H9 (cell line): ENCODE results near the gene HORMAD2. TPM values are rescaled to one million over a fixed set of nuclear protein-coding genes. Genes with fewer than 3 reads are reported as not detected.

Experiments used
- DNase-seq: peaks from one replicate; pipeline ENCODE4 v3.0.0-alpha.2; 2017
- H2AFZ ChIP-seq: one replicate; pipeline ENCODE4 v1.6.1; 2013; ENCODE audit warnings: mild to moderate bottlenecking, low read length, control low read depth, moderate library complexity
- H2AK5ac ChIP-seq: 2 replicates; pipeline ENCODE4 v1.6.1; 2013; ENCODE audit warnings: low read length, control low read depth, mixed read lengths; ENCODE audit not compliant: insufficient read length
- H2BK120ac ChIP-seq: one replicate; pipeline ENCODE4 v1.6.1; 2013; ENCODE audit warnings: low read depth, mild to moderate bottlenecking, low read length, control low read depth, inconsistent platforms; ENCODE audit not compliant: poor library complexity, severe bottlenecking
- H2BK12ac ChIP-seq: 2 replicates; pipeline ENCODE4 v1.6.1; 2013; ENCODE audit warnings: low read length, control low read depth, mixed read lengths, low read depth; ENCODE audit not compliant: insufficient read length
- H2BK15ac ChIP-seq: 2 replicates; pipeline ENCODE4 v1.6.1; 2013; ENCODE audit warnings: low read depth, low read length, control low read depth
- H2BK20ac ChIP-seq: one replicate; pipeline ENCODE4 v1.6.1; 2013; ENCODE audit warnings: low read depth, mild to moderate bottlenecking, low read length, control low read depth, inconsistent platforms; ENCODE audit not compliant: poor library complexity, severe bottlenecking
- H2BK5ac ChIP-seq: 2 replicates; pipeline ENCODE4 v1.6.1; 2013; ENCODE audit warnings: low read length, control low read depth, mixed read lengths; ENCODE audit not compliant: insufficient read length
- H3K14ac ChIP-seq: 2 replicates; pipeline ENCODE4 v1.6.1; 2013; ENCODE audit warnings: low read length, control low read depth; ENCODE audit not compliant: insufficient read depth
- H3K18ac ChIP-seq: 2 replicates; pipeline ENCODE4 v1.6.1; 2013; ENCODE audit warnings: low read depth, mild to moderate bottlenecking, mixed read lengths, low read length, control low read depth; ENCODE audit not compliant: insufficient read length
- H3K23ac ChIP-seq: 2 replicates; pipeline ENCODE4 v1.6.1; 2013; ENCODE audit warnings: low read length, control low read depth, mixed read lengths, low read depth; ENCODE audit not compliant: insufficient read length
- H3K23me2 ChIP-seq: 2 replicates; pipeline ENCODE4 v1.6.1; 2013; ENCODE audit warnings: low read depth, mild to moderate bottlenecking, mixed read lengths, low read length, control low read depth; ENCODE audit not compliant: insufficient read length, poor library complexity, severe bottlenecking
- H3K27ac ChIP-seq: 2 replicates; pipeline ENCODE4 v1.5.1; 2013; ENCODE audit warnings: low read length, control low read depth, mixed read lengths, low read depth; ENCODE audit not compliant: insufficient read length
- H3K27me3 ChIP-seq: 2 replicates; pipeline ENCODE4 v1.6.1; 2013; ENCODE audit warnings: low read length, control low read depth, inconsistent platforms; ENCODE audit not compliant: insufficient read depth
- H3K4ac ChIP-seq: 2 replicates; pipeline ENCODE4 v1.6.1; 2013; ENCODE audit warnings: low read depth, mild to moderate bottlenecking, control low read depth, inconsistent platforms, low read length, moderate library complexity
- H3K4me1 ChIP-seq: 2 replicates; pipeline ENCODE4 v1.6.1; 2013; ENCODE audit warnings: low read length, control low read depth, inconsistent platforms; ENCODE audit not compliant: insufficient read depth
- H3K4me2 ChIP-seq: 2 replicates; pipeline ENCODE4 v1.6.1; 2013; ENCODE audit warnings: low read length, control low read depth, mixed read lengths; ENCODE audit not compliant: insufficient read length, insufficient read depth
- H3K56ac ChIP-seq: 2 replicates; pipeline ENCODE4 v1.6.1; 2013; ENCODE audit warnings: low read depth, mild to moderate bottlenecking, mixed read lengths, low read length, control low read depth; ENCODE audit not compliant: insufficient read length
- H3K79me1 ChIP-seq: 2 replicates; pipeline ENCODE4 v1.6.1; 2013; ENCODE audit warnings: low read depth, mild to moderate bottlenecking, moderate library complexity, low read length, control low read depth, inconsistent platforms; ENCODE audit not compliant: insufficient read depth, poor library complexity, severe bottlenecking
- H3K79me2 ChIP-seq: 2 replicates; pipeline ENCODE4 v1.6.1; 2013; ENCODE audit warnings: low read length, control low read depth, inconsistent platforms; ENCODE audit not compliant: insufficient read depth
- H3K9ac ChIP-seq: 2 replicates; pipeline ENCODE4 v1.6.1; 2013; ENCODE audit warnings: low read length, control low read depth, mixed read lengths; ENCODE audit not compliant: insufficient read length; ENCODE audit errors: extremely low read depth
- H3K9me3 ChIP-seq: one replicate; pipeline ENCODE4 v1.6.1; 2013; ENCODE audit warnings: low read depth, low read length, inconsistent platforms; ENCODE audit not compliant: control insufficient read depth
- H3T11ph ChIP-seq: one replicate; pipeline ENCODE4 v1.6.1; 2013; ENCODE audit warnings: mild to moderate bottlenecking, low read length, control low read depth, inconsistent platforms
- H4K20me1 ChIP-seq: one replicate; pipeline ENCODE4 v1.6.1; 2013; ENCODE audit not compliant: control insufficient read depth, insufficient read length, insufficient read depth
- H4K5ac ChIP-seq: 2 replicates; pipeline ENCODE4 v1.6.1; 2013; ENCODE audit warnings: low read depth, mild to moderate bottlenecking, mixed read lengths, low read length, control low read depth; ENCODE audit not compliant: insufficient read length
- H4K8ac ChIP-seq: replicated peaks from 2 replicates; pipeline ENCODE4 v1.6.1; 2013; ENCODE audit warnings: low read length, control low read depth, mixed read lengths, low read depth; ENCODE audit not compliant: insufficient read length
- H4K91ac ChIP-seq: 2 replicates; pipeline ENCODE4 v1.6.1; 2013; ENCODE audit warnings: low read depth, mild to moderate bottlenecking, moderate library complexity, mixed read lengths, low read length, control low read depth; ENCODE audit not compliant: insufficient read length
- H3K27ac Mint-ChIP-seq, 3 experiments: 2 replicates in 2 of 3; 3 replicates in 1 of 3; pipeline ENCODE4 v1.8.0; 2020 to 2021; ENCODE audit warnings: mixed read lengths in 3 of 3, mild to moderate bottlenecking in 1 of 3, moderate library complexity in 1 of 3
- H3K27me3 Mint-ChIP-seq: 2 replicates; pipeline ENCODE4 v1.8.0; 2021; ENCODE audit warnings: low read depth, mild to moderate bottlenecking, moderate library complexity, mixed read lengths
- H3K36me3 Mint-ChIP-seq, 3 experiments: 2 replicates in 2 of 3; 3 replicates in 1 of 3; pipeline ENCODE4 v1.8.0; 2020 to 2021; ENCODE audit warnings: low read depth in 3 of 3, mixed read lengths in 3 of 3; ENCODE audit not compliant: insufficient read depth in 1 of 3
- H3K4me1 Mint-ChIP-seq, 2 experiments: 2 replicates each; pipeline ENCODE4 v1.8.0; 2020; ENCODE audit warnings: mixed read lengths in 2 of 2
- H3K4me3 Mint-ChIP-seq, 2 experiments: 2 replicates in 1 of 2; 3 replicates in 1 of 2; pipeline ENCODE4 v1.8.0; 2020 to 2021; ENCODE audit warnings: mild to moderate bottlenecking in 2 of 2, mixed read lengths in 2 of 2, moderate library complexity in 1 of 2
- H3K9me3 Mint-ChIP-seq, 2 experiments: 2 replicates in 1 of 2; 3 replicates in 1 of 2; pipeline ENCODE4 v1.8.0; 2020; ENCODE audit warnings: mild to moderate bottlenecking in 2 of 2, mixed read lengths in 2 of 2, moderate library complexity in 1 of 2
- CTCF ChIP-seq: fragments of 200-600 bp; sonication (generic); conservative IDR thresholded peaks from 3 replicates; pipeline ENCODE4 v1.8.0; 2021; ENCODE audit warnings: antibody characterized with exemption, mild to moderate bottlenecking
- WGBS: extraction: QIAGEN DNeasy Blood & Tissue Kit; methylation state at CpG from one replicate; pipeline ENCODE4 v1.1.7; 2013; ENCODE audit warnings: missing lambda C conversion rate, low lambda C conversion rate, mixed read lengths; ENCODE audit not compliant: insufficient read length; ENCODE audit errors: extremely low coverage; 5-methylcytosine and 5-hydroxymethylcytosine counted together
- total RNA-seq: library from RNA; stranded (reverse); gene quantifications from 2 replicates; pipeline ENCODE4 v1.2.1, GENCODE V29; 2021

HORMAD2 gene
- total RNA-seq, 1 experiment from 2014 or later = not detected

- H3K9me3 ChIP-seq = no peaks in the 10 kb centered on the region
- no peak overlapping the region for H2BK15ac ChIP-seq
- H3K4ac ChIP-seq = no peak overlapping the region
- H3K9ac ChIP-seq = no peak overlapping the region
- whole genome bisulfite sequencing = no CpG with 5 or more reads among the region's 1 CpG
- H3K18ac ChIP-seq = no peak overlapping the region
- Mint-ChIP-seq H3K9me3 (peaks cover 11 to 17% of the 10 kb centered on the region in 2 experiments; a peak in 4 of 5 replicates), H3K27ac (no peak overlapping the region), H3K4me1 (no peaks in the 10 kb centered on the region), H3K4me3 (no peak overlapping the region), H3K36me3 (no peaks in the 10 kb centered on the region), H3K27me3 (no peaks in the 10 kb centered on the region; the same call in 1 of the 2 replicates)
- H4K5ac ChIP-seq = no peak overlapping the region
- H3K23me2 ChIP-seq = no peaks in the 10 kb centered on the region
- no peak overlapping the region for H3T11ph ChIP-seq
- no peaks in the 10 kb centered on the region for H4K20me1 ChIP-seq
- no peak overlapping the region for H3K56ac ChIP-seq
- H4K8ac ChIP-seq = no peak overlapping the region
- no peak for DNase-seq
- TF ChIP-seq CTCF = no peak
- no peaks in the 10 kb centered on the region for H3K79me2 ChIP-seq
- no peak overlapping the region for H2AFZ ChIP-seq
- no peak overlapping the region for H3K4me2 ChIP-seq
- H3K14ac ChIP-seq = no peak overlapping the region
- no peak overlapping the region for H4K91ac ChIP-seq
- H2BK20ac ChIP-seq = no peak overlapping the region
- no peaks in the 10 kb centered on the region for H3K79me1 ChIP-seq
- no peaks in the 10 kb centered on the region for H3K27me3 ChIP-seq
- H3K4me1 ChIP-seq = no peaks in the 10 kb centered on the region
- no peak overlapping the region for H3K23ac ChIP-seq
- no peak overlapping the region for H2BK12ac ChIP-seq
- no peak overlapping the region for H2BK120ac ChIP-seq
- H3K27ac ChIP-seq = no peak overlapping the region
- H2AK5ac ChIP-seq = no peak overlapping the region
- H2BK5ac ChIP-seq = no peak overlapping the region
Measured at GRCh38 chr22:30089655-30089974, 9.4 kb downstream of the HORMAD2 start.
